ENCODE measurements around the gene IZUMO2. TPM values are rescaled to one million over a fixed set of nuclear protein-coding genes. Genes with fewer than 3 reads are reported as not detected.
A peak's percentile ranks its signal among the peaks of the same experiment; 100 is the strongest.

The IZUMO2 gene
- total and polyA plus RNA-seq, 10 of the 15 experiments (the other 5 are each of a cell fraction or from before 2014, with no cell fraction given): not detected

DNA sequence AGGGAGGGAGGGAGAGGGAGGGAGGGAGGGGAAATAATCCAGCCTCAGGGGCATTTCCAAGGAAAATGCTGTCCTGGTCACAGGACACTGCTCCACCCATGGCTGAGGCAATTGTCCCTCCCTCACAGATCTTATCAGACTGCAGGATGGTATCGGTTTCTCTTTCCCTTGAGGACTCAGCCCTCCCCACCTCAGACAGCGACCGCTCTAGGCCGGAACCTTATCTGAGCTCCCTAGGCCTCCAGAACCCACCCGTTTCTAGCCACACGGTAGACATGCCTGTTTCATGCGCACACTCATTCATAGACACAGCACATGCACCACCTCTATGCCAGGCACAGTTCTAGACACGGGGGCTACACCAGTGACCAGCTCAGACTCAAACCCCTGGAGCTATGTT lies 10.0 kb upstream of the IZUMO2 start:
- no TSS peak for BruUV-seq (replicated peaks)
- Histone ChIP-seq H4K20me1 (ENCODE audit: control insufficient read depth, insufficient read depth) (no peaks in the 10 kb centered on the region), H3K36me3 (ENCODE audit: control insufficient read depth in 2 of 2, insufficient read depth in 2 of 2, low read length in 1 of 2) (no peaks in the 10 kb centered on the region), H3K79me2 (ENCODE audit: control insufficient read depth, insufficient read depth, low read length) (no peaks in the 10 kb centered on the region), H3K27me3 (replicated peaks in 1 of 2; ENCODE audit: control insufficient read depth in 2 of 2, insufficient read depth in 2 of 2, low read length in 1 of 2) (no peaks in the 10 kb centered on the region), H3K4me1 (ENCODE audit: control insufficient read depth, insufficient read depth, low read length) (peaks cover 3% of the 10 kb centered on the region; the same call in 1 of the 2 replicates), H3K4me2 (ENCODE audit: control insufficient read depth, insufficient read depth) (no peak overlapping the region), H2AFZ (ENCODE audit: control insufficient read depth, low read depth, low read length) (peak overlapping the region; percentile 19; the same call in 1 of the 2 replicates), H3K9ac (ENCODE audit: control insufficient read depth, insufficient read depth, low read length) (no peak overlapping the region), H3K27ac (ENCODE audit: control insufficient read depth, insufficient read depth) (peak overlapping the region; percentile 18; the same call in 1 of the 2 replicates), H3K9me3 (replicated peaks; ENCODE audit: control insufficient read depth, insufficient read depth, low read length) (no peaks in the 10 kb centered on the region; the same call in 2 of the 3 replicates), H3K4me3 (no peak overlapping the region)
- 0 out of 2 replicates have a peak, but pooled peaks have one; percentile 25 for TF ChIP-seq IRF4 (IDR thresholded peaks at IDR 0.05; ENCODE audit: low read depth, low read length)
- TF ChIP-seq JUNB (IDR thresholded peaks at IDR 0.05): no peak
- TF ChIP-seq PAX8 (IDR thresholded peaks at IDR 0.05): no peak
- TF ChIP-seq HDAC2 (IDR thresholded peaks at IDR 0.05): no peak
- peak; percentile 36; the same call in 1 of the 2 replicates for TF ChIP-seq MLLT1 (IDR thresholded peaks at IDR 0.05)
- no peak for TF ChIP-seq EGR1 (IDR thresholded peaks at IDR 0.05; ENCODE audit: borderline replicate concordance in 1 of 2, low read depth in 2 of 2, low read length in 2 of 2)
- TF ChIP-seq SMC3 (IDR thresholded peaks at IDR 0.05; ENCODE audit: borderline replicate concordance, low read length): no peak
- TF ChIP-seq, protein P1, sequence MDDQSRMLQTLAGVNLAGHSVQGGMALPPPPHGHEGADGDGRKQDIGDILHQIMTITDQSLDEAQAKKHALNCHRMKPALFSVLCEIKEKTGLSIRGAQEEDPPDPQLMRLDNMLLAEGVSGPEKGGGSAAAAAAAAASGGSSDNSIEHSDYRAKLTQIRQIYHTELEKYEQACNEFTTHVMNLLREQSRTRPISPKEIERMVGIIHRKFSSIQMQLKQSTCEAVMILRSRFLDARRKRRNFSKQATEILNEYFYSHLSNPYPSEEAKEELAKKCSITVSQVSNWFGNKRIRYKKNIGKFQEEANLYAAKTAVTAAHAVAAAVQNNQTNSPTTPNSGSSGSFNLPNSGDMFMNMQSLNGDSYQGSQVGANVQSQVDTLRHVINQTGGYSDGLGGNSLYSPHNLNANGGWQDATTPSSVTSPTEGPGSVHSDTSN (IDR thresholded peaks at IDR 0.05; ENCODE audit: insufficient replicate concordance, low read depth, low read length): no peak
- TF ChIP-seq POLR2A (IDR thresholded peaks at IDR 0.05; ENCODE audit: low read depth, low read length): no peak
- no peak for TF ChIP-seq BRCA1 (IDR thresholded peaks at IDR 0.05; ENCODE audit: low read depth, low read length)
- 0 out of 2 replicates have a peak, but pooled peaks have one; percentile 31 for TF ChIP-seq IKZF1 (conservative IDR thresholded peaks at IDR 0.05)
- TF ChIP-seq NR2C2 (IDR thresholded peaks at IDR 0.05; ENCODE audit: borderline replicate concordance, control insufficient read depth, insufficient read length, low read depth): no peak
- TF ChIP-seq SMARCA5 (IDR thresholded peaks at IDR 0.05): no peak
- TF ChIP-seq IKZF2 (IDR thresholded peaks at IDR 0.05): 0 out of 4 replicates have a peak, but pooled peaks of 1 of the 2 experiments have one; percentile 18
- WGBS (ENCODE audit: insufficient coverage, insufficient replicate concordance, low lambda C conversion rate, missing lambda C conversion rate): 53% methylated on average over 8 of the region's 8 CpGs
- RAD21 ChIA-PET (ENCODE audit: unreplicated experiment): interaction anchor here (0.8 to 1.6 kb wide), 2 partner anchors 94 to 156 kb away, joined by 5 read pairs; partner anchors contain the start of gene KCNC3
- SMC1A ChIA-PET (ENCODE audit: uncharacterized antibody, unreplicated experiment): interaction anchor here (0.7 kb wide), 1 partner anchor 168 kb away, joined by 3 read pairs; no protein-coding TSS in a partner anchor
- CTCF ChIA-PET: interaction anchor here (1.4 kb wide), 1 partner anchor 9 kb away, joined by 4 read pairs; no protein-coding TSS in a partner anchor
- POLR2A ChIA-PET: interaction anchor here (0.5 to 1.7 kb wide), 5 partner anchors 8 to 173 kb away, joined by 3 to 7 read pairs (median 5); partner anchors contain the start of gene KCNC3
- ATAC-seq (peak; percentile 94), FAIRE-seq (no peak), DNase-seq (ENCODE audit: low read depth, low spot score) (peak; percentile 36)
- in situ Hi-C loops (cut with MboI): no loop called here
- intact Hi-C loops (cut with micrococcal nuclease; ENCODE audit: unreplicated experiment): no loop called here

Measured in GM12878 (cell line).